ENCODE results near the gene STXBP4. TPM values are rescaled to one million over a fixed set of nuclear protein-coding genes. Genes with fewer than 3 reads are reported as not detected.

STXBP4 gene
- total RNA-seq, 2 experiments from 2014 or later: 5.1 to 5.4 TPM

DNA sequence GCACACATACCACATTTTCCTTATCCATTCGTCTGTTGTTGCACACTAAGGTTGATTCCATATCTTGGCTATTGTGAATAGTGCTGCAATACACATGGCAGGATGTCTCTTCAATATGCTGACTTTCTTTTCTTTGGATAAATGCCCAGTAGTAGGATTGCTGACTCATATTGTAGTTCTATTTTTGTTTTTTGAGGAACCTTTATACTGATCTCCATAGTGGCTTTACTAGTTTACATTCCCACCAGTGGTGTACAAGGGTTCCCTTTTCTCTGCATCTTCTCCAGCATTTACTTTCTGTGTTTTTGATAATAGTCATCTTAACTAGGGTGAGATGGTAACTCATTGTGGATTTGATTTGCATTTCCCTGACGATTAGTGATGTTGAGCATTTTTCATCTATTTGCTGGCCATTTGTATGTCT lies 118.1 kb downstream of the STXBP4 start:
- ATAC-seq (ENCODE audit: poor library complexity) (no peak), DNase-seq (no peak)
- H3K36me3 ChIP-seq (ENCODE audit: insufficient read depth, low read length): no peaks in the 10 kb centered on the region
- Mint-ChIP-seq H3K27me3 (no peaks in the 10 kb centered on the region), H3K36me3 (ENCODE audit: low read depth) (peaks cover 59% of the 10 kb centered on the region), H3K4me3 (no peak overlapping the region), H3K4me1 (ENCODE audit: low read depth) (peaks cover 19% of the 10 kb centered on the region), H3K9me3 (no peaks in the 10 kb centered on the region), H3K27ac (no peak overlapping the region)
- H3K4me1 ChIP-seq (ENCODE audit: insufficient read depth, low read length): peaks cover 7% of the 10 kb centered on the region
- CTCF ChIA-PET: no interaction called here
- no peaks in the 10 kb centered on the region for H3K27me3 ChIP-seq (ENCODE audit: control insufficient read depth in 1 of 2, insufficient read depth in 2 of 2, low read length in 2 of 2)
- TF ChIP-seq CTCF (IDR thresholded peaks at IDR 0.05): no peak
- H3K9me3 ChIP-seq (ENCODE audit: control insufficient read depth in 1 of 2, insufficient read depth in 1 of 2, low read length in 2 of 2): no peaks in the 10 kb centered on the region
- POLR2A ChIA-PET: no interaction called here
- H3K27ac ChIP-seq (ENCODE audit: low read depth in 1 of 2, low read length in 2 of 2): no peak overlapping the region
- H3K4me3 ChIP-seq (ENCODE audit: low read length): no peak overlapping the region
- intact Hi-C loops (cut with DNase I, micrococcal nuclease): no loop called here

- DNase-seq: peak in 3 of 14 experiments; percentile 19 to 42 (median 27)
- POLR2A ChIA-PET: interaction anchor here (1.3 to 1.9 kb wide), 4 partner anchors 12 to 149 kb away, joined by 3 to 7 read pairs (median 4); no protein-coding TSS in a partner anchor
- no peaks in the 10 kb centered on the region for H3K9me3 ChIP-seq (ENCODE audit: control insufficient read depth in 1 of 2, insufficient read depth in 1 of 2, low read length in 2 of 2)
- peaks cover 12% of the 10 kb centered on the region for H3K4me1 ChIP-seq (ENCODE audit: insufficient read depth, low read length)
- CTCF ChIA-PET: no interaction called here
- no peaks in the 10 kb centered on the region for H3K9me3 Mint-ChIP-seq
- no peak overlapping the region for H3K4me3 ChIP-seq (ENCODE audit: low read length)
- H3K27ac Mint-ChIP-seq: peak overlapping the region; percentile 82
- H3K27ac ChIP-seq (ENCODE audit: low read depth in 1 of 2, low read length in 2 of 2): peak overlapping the region in 1 of 2 donors; percentile 41
- H3K36me3 ChIP-seq (ENCODE audit: insufficient read depth, low read length): no peaks in the 10 kb centered on the region
- peaks cover 37% of the 10 kb centered on the region for H3K36me3 Mint-ChIP-seq (ENCODE audit: low read depth)
- no peak for ATAC-seq (ENCODE audit: poor library complexity)
- intact Hi-C loops (cut with DNase I, micrococcal nuclease): no loop called here
- no peaks in the 10 kb centered on the region for H3K27me3 ChIP-seq (ENCODE audit: control insufficient read depth in 1 of 2, insufficient read depth in 2 of 2, low read length in 2 of 2)
- no peaks in the 10 kb centered on the region for H3K27me3 Mint-ChIP-seq
- TF ChIP-seq CTCF (IDR thresholded peaks at IDR 0.05): no peak
- H3K4me3 Mint-ChIP-seq: no peak overlapping the region
- H3K4me1 Mint-ChIP-seq (ENCODE audit: low read depth): peaks cover 28% of the 10 kb centered on the region
Measured at GRCh38 chr17:55089256-55089655, 120.7 kb downstream of the STXBP4 start.

GRCh38 chr17:55090079-55090492 lies 121.5 kb downstream of the STXBP4 start:
- CTCF ChIA-PET: interaction anchor here (0.6 to 1.2 kb wide), 3 partner anchors 18 to 98 kb away, joined by 3 read pairs; no protein-coding TSS in a partner anchor
- intact Hi-C loops (cut with DNase I, micrococcal nuclease): loop anchor here in 1 of 2 experiments (2.0 kb wide), 1 partner anchor 17 kb away; no protein-coding TSS in a partner anchor
- Histone ChIP-seq H3K9me3 (ENCODE audit: control insufficient read depth in 1 of 2, insufficient read depth in 1 of 2, low read length in 2 of 2) (no peaks in the 10 kb centered on the region), H3K27me3 (ENCODE audit: control insufficient read depth in 1 of 2, insufficient read depth in 2 of 2, low read length in 2 of 2) (no peaks in the 10 kb centered on the region), H3K36me3 (ENCODE audit: insufficient read depth, low read length) (no peaks in the 10 kb centered on the region), H3K27ac (ENCODE audit: low read depth in 1 of 2, low read length in 2 of 2) (peak overlapping the region in 1 of 2 donors; percentile 41), H3K4me3 (ENCODE audit: low read length) (no peak overlapping the region), H3K4me1 (ENCODE audit: insufficient read depth, low read length) (peaks cover 12% of the 10 kb centered on the region)
- peaks cover 37% of the 10 kb centered on the region for H3K36me3 Mint-ChIP-seq (ENCODE audit: low read depth)
- H3K27ac Mint-ChIP-seq: peak overlapping the region; percentile 82
- DNase-seq: peak in 13 of 14 experiments; percentile 6 to 82 (median 30)
- POLR2A ChIA-PET: interaction anchor here (0.8 to 1.9 kb wide), 7 partner anchors 12 to 148 kb away, joined by 3 to 7 read pairs (median 4); no protein-coding TSS in a partner anchor
- no peaks in the 10 kb centered on the region for H3K9me3 Mint-ChIP-seq
- H3K4me3 Mint-ChIP-seq: no peak overlapping the region
- H3K27me3 Mint-ChIP-seq: no peaks in the 10 kb centered on the region
- peak; percentile 85 for ATAC-seq (ENCODE audit: poor library complexity)
- no peak for TF ChIP-seq CTCF (IDR thresholded peaks at IDR 0.05)
- H3K4me1 Mint-ChIP-seq (ENCODE audit: low read depth): peaks cover 28% of the 10 kb centered on the region
